Eye (tissue), 1 donor: ENCODE data around the gene TELO2.
"Not testable (repeated sequence)": the region's sequence is repeated elsewhere in the genome, so short reads cannot be mapped to it uniquely, and the experiment has no call there.

Experiments
- DNase-seq: peaks from one replicate; pipeline ENCODE4 v3.0.0-alpha.2; 2015

Gene TELO2

DNA sequence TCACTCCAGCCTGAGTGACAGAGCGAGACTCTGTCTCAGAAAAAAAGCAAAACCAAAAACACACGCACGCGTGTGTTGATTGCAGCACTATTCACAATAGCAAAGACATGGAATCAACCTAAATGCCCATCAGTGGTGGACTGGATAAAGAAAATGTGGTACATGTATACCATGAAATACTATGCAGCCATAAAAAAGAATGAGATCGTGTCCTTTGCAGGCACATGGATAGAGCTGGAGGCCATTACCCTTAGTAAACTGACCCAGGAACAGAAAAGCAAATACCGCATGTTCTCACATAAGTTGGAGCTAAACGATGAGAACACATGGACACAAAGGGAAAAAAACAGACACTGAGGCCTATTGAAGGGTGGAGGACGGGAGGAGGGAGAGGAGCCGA, 14.2 kb upstream of the TELO2 start:
- not testable (repeated sequence) for DNase-seq

DNA sequence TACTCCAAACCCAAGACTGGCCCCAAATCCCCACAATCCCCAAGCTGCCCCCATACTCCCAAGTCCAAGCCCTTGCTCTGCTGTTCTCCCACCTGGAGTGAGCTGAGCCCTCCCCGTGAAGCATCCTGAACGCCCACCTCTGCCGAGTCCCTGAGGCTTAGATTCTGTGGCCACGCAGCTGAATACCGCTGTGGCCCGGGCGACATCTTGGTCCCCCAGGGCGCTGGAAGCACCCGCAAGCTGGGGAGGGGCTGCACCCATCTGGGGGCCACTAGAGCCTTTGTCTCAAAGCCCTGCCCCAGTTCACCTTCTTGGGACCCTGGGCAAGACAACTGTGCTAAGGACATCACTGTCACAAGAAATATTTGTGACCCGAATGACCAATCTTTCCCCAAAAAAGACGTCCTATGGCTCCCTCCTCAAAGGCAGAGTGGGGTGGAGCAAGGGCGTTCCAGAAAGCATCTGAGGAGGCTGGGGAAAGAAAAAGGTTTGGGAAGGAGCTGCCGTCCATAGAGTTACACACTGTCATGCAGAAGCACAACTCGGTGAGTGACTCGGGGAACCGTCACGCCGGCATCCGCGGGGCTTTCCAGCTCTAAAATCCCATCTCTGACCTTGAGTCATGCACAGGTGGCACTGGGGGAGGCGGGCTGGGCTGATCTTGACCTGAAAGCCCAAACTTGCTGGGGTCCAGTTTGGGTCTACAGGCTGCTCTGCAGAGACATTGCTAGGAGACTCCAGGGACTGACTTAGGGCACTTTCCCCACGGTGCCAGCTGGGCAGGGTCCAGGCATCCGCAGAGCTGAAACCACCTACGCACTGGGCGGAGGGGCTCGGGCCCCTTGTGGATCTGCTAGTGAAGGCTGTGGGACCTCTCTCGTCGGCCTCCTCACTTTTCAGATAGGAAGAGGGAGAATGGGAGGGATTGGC, 11.0 kb upstream of the TELO2 start:
- no peak for DNase-seq

DNA sequence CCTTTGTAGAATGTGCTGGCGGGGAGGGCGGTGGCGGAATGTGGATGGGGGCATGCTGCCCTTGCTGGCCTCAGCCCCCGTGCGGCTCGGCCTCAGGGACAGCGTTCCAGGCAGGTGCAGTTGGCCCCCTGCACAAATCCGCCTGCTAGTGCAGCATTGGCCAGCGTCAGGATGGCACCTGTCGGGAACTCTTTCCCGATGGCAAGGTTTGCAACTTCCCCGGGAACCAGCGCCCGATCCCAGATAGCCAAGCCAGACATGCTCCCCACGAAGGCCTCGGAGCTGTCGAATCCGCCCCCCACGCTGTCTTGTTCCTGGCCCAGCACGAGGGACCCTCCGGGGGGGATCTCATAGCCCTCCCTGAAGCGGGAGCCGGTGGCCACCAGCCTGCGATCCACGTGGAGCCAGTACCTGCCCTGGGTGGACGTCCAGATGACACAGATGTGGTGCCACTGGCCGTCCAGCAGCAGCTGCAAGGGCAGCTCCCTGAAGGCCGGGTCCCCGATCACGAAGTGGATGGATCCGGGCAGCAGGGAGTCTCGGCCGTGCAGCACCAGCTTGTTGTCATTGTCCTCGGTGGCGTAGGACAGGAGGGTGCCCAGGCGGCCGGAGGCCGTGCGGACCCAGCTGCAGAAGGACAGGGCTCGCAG, 7.2 kb upstream of the TELO2 start:
- DNase-seq = no peak

DNA sequence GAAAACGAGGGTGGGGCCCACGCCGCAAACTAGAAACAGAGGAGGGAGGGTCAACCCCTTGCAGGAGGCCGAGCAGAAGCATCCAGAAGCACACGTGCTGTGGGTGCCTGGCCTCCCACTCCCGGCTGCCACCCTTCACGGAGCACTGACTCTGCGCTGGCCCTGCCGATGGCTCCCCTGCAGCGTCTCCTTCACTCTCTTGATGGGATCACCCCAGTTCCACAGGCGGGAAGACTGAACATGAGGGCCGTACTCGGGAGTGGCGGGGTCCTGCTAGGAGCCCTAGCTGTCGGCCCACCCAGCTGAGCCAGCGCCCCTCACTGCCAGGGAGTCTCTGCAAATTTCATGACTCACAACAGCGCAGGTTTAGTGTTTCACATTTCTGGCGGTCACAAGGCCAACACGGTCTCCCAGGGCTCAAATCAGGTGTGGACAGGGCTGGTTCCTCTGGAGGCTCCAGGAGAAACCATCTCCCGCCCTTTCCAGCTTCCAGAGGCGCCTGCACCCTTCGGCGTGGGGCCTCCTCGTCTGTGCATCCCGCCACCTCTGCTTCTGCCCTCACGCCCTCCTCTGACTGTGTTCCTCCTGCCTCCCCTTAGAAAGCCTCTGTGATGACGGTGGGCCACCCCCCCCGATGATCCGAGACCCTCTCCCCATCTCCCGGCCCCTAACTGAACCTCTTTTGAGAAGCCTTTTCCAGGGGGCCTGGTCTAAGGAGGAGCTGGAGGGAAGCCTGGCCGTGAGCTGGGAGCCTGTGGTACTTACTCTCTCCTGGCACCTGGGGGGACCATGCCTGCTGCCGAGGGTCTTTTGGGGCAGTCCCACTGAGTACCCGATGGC, 6.4 kb upstream of the TELO2 start:
- no peak for DNase-seq

DNA sequence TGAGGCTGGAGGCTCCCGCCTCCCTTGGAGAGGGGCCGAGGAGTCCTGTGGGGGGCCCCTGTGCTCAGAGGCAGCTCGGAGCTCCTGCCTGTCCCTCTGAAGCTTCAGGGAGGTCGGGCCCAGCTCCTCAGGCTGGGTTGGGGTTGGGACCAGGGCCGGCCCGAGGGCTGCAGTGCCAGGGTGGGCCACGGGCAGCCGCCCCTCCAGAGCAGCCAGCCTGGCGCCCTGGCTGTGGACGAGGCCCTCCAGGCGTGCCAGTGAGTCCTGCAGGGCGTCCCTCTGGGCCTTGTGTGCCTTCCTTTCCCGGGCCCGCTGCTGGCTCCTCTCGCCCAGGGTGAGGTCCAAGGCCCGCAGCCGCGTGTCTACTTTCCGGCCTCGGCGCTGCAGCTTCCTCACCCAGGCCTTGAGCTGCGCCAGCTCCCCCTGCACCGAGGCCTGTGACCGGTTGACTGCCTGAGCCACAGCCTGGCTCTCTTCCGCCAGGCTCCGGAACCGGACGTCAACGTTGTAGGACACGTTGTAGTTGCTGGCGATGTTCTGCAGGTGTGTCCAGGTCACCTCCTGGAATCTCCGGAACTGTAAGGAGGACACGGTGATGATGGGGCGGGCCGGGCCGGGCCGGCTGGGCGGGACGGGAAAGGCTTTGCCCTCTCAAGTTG, 5.6 kb upstream of the TELO2 start:
- no peak for DNase-seq

DNA sequence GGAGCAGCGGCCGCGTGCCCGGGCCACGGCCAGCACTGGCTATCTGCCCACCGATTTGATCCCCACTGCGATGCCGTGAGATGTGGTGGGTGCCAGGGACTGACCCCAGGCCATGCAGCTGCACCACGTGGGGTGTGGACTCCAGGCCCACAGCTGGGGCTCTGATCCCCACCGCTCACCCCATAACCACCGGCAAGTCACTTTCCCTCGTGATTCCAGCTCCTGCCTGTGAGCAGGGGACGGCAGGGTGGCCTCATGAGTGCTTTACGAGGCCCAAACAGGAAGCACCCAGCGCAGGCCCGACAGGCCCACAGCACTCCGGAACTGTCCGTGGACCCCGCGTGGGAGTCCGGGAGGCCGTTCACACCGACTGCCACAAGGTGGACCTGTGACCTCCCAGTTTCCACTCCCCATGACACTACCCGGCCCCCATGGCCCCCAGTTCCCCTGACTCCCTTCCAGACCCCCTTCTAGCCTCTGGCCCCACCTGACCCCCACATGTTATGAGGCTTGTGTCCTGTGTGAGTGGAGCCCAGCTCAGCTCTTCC, 5.0 kb upstream of the TELO2 start:
- DNase-seq = no peak

DNA sequence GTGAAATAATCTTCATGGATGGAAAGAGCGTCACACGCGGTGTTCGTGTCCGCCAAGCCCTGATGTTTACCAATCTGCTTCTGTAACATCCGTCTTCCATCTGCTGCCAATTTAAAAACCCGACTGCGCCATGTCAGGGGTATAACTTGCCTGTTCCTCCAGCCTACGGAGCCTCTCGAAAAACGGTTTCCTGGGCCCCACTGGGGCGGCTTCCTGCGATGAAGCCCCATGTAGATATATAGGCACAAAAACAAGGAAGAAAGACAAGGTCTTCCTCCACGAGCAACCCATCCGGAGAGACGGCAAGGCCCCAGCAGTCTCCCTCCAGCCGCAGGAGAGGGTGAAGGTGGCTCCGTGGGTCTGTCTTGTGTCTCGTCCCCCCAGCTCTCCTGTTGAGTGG, 4.5 kb upstream of the TELO2 start, which contains the start of gene PTX4:
PTX4 (minus strand) TSS at position 326 of the 400 bp plus-strand sequence; CDS start at position 291, 35 bp downstream.
- DNase-seq = no peak

DNA sequence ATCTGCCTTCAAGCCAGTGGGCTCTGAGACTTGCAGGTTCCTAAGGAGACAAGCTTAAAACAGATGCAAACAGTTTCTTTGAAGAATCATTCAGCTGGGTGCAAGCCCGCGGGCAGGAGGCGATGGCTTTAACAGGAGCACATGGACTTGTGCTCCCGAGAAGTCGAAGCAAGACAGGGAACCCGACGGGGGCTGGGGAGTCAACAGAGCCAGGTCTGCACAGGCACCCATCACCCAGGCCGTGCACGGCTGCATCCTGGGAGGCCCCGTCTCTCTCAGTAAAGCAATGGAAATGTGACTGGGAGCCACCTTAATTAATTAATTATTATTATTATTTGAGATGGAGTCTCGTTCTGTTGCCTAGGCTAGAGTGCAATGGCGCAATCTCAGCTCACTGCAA, 4.1 kb upstream of the TELO2 start:
- DNase-seq = no peak

DNA sequence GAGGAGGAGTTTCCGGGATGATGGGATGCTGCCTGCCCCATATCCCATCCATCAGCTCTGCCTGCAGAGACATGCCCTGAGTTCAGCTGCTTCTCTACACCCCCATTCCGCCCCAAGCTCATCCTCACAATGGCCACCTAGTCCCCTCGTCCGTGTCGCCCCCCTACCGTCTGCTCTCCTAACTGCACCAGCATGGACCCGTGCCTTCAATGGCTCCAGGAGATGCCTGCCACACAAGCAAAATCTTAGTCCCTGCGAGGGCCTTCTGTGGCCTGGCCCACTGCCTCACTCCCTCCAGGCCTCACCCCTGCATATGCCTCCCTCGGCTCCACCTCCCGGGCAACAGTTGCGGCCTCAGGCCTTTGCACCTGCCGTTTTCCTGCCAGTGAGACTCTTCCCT, 1.8 kb upstream of the TELO2 start:
- no peak for DNase-seq

DNA sequence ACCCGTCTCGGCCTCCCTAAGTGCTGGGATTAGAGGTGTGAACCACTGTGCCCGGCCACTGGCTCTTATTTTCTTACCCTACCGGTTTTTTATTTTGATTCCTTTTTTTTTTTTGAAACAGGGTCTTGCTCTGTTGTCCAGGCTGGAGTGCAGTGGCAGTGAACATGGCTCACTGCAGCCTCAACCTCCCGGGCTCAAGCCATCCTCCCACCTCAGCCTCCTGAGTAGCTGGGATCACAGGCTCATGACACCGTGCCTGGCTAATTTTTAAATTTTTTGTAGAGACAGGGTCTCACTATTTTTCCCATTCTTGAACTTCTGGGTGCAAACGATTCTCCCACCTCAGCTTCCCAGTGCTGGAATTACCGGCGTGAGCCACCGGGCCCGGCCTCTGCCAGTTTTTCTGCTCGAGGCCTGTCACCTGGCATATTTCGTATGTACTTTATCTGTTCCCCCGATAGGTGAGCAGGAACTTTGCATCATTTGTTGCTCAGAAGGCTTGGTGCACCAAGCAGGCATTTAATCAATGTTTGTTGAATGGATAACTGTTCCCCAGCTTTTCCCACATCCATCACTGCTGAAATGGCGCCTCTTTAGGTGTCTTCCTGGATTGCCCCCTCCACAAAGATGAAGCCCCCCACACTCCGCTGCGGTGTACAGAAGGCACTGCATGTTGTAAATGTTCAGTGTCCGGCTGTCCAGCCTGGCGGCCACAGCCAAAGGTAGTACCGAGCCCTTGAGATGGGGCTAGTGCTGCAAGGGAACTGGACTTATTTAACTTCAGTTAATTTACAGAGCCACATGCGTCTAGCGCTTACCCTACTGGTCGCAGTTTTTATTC, 858 bp upstream of the TELO2 start:
- DNase-seq = no peak

DNA sequence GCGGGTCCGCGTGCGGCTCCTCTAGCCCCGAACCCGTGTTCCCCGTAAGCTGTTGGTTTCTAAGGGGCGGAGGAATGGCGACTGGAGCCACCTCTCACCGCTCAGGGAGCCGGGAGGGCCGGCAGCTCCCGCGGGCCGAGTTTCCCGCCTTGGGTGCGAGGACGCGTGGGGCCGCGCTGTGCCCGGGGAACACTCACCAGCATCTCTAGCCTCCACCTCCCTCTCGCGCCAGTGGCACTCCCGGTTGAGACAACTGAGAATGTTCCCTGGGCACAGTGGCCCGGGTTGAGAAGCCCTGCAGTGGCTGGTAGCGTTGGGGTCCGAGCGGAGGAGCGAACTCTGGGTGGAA, 560 bp downstream of the TELO2 start:
- DNase-seq = no peak

DNA sequence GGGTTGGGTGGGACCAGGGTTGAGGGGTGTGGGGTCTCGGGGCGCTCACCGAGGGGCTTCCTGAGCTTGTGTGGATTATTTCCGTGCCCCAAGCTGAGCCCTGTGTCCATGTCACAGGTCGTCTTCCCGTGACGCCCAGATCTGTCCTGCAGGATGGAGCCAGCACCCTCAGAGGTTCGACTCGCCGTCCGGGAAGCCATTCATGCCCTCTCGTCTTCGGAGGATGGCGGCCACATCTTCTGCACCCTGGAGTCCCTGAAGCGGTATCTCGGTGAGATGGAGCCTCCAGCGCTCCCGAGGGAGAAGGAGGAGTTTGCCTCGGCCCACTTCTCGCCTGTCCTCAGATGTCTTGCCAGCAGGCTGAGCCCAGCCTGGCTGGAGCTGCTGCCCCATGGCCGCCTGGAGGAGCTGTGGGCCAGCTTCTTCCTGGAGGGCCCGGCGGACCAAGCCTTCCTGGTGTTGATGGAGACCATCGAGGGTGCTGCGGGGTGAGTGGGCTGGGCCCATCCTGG, 1.0 kb downstream of the TELO2 start:
- DNase-seq = no peak

DNA sequence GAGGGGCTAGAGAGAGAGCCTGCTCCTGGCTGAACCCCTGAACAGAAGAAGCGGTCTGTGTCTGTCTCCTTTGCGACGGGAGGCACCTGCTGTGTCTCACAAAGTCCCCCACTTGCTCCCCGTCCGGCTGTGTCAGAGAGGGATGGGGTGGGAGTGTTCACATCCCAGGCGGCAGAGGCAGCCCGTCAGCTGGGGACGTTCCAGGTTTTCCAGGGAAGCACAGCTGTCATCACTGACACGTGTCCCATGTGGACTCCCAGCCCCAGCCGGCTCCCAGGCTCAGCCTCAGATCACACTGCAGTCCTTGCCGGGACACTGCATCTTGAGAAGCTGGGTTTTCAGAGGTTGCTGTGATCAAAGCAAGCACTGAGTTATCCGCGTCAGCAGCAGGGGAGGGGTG, 1.6 kb downstream of the TELO2 start:
- no peak for DNase-seq

DNA sequence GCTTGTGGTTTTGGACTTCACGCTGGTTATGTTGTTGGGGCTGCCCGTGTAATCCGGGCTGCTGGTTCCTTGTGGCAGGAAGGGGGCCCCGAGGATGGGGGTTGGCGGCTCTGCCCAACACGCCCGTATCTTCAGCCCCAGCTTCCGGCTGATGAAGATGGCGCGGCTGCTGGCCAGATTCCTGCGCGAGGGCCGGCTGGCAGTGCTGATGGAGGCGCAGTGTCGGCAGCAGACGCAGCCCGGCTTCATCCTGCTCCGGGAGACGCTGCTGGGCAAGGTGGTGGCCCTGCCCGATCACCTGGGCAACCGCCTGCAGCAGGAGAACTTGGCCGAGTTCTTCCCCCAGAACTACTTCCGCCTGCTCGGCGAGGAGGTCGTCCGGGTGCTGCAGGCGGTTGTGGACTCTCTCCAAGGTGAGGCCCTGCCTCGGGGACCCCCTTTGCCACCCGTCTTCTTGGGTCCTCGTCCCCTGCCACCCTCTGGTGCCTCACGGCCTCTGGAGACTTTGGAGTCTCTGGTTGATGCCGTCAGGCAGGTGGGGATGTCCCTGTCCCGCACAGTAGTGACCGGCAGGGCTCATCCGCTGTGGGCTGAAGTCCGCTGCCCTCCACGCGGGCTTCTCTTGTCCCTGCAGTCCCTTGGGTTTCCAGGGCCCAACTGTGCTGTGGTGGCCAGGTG, 2.2 kb downstream of the TELO2 start:
- no peak for DNase-seq

DNA sequence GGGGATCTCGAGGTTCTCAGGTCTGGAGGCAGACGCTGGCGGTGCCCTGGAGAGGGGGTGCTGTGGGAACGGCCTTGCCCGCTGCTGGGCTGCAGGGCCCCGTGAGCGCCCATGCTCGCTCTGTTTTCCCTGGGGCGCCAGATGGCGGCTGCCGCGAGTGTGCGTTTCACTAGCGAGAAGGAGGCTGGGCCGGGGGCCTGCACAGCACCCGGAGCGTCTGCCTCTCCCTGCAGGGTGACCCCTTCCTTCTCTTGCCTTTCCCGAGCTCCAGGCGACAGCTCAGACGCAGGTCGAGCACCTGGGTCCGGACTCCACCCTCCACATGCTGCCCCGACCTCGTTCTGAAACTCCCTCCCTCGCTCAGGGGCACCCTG, 2.7 kb downstream of the TELO2 start:
- DNase-seq = no peak

DNA sequence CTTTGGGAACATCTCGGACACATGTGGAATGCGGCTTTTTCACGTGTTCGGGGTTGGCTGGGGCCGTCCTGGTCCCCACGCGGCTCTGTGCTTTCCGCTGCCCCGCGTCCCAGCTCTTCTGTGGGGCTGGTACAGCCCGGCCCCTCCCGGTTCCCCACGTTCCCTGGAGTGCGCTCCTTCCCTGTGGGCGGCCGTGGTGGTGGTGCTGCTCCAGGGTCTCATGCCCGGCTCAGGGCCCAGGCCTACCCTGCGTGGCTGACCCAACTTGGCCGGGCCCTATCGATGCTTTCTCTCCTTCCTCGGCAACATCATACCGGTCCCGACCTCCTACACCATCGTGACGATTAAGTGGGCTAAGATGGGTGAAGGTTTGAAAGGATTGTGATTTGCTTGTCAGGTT, 3.3 kb downstream of the TELO2 start:
- DNase-seq = no peak

DNA sequence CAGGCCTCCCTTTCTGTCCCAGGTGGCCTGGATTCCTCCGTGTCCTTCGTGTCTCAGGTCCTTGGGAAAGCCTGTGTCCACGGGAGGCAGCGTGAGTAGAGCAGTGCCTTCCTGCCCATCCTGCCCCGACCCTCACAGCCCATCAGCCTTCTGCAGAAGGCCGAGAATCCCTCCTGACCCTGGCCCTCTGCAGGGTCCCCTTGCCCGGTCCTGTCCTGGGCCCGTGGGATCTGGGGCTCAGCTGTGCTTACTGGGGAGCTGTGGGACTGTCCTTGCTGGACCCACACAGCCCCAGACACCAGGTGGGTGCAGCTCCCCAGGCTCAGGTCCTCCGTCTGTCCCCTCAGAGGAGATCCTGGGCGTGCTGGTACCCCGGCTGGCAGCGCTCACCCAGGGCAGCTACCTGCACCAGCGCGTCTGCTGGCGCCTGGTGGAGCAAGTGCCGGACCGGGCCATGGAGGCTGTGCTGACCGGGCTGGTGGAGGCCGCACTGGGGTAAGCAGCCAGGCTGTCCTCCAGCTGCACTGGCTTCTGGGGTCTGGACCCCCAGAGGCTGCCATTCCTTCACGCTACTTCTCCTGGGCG, 3.9 kb downstream of the TELO2 start:
- no peak for DNase-seq

DNA sequence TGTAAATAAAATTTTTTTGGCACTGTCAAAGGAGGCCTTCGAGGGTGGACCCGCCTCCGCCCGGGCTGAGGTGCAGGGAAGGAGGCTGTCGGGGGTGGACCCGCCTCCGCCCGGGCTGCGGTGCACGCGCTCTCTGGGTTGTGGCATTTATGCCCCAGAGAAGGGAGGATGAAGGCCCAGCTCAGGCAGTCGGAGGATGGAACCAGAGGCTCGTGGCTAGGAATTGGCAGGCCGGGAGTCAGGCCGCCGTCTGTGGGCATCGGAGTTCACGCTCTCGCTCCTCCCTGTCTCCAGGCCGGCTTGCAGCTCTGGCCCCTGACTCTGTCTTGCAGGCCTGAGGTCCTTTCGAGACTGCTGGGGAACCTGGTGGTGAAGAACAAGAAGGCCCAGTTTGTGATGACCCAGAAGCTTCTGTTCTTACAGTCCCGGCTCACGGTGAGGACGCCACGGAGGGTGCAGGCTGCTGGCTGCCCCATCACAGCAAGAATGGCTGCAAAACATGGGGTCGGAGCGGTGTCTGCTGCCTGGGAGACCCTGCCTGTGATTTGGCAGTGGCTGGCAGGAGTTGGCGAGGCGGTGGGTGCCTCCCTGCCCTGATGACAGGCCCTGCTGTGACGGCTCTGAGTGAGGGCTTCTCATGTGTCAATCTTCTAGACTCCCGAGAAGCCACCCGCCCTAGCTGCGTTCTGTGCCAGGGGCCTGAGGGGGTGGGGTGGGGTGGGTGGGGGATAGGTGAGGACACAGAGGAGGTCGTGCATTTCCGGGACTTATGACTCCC, 5.9 kb downstream of the TELO2 start:
- DNase-seq = no peak

DNA sequence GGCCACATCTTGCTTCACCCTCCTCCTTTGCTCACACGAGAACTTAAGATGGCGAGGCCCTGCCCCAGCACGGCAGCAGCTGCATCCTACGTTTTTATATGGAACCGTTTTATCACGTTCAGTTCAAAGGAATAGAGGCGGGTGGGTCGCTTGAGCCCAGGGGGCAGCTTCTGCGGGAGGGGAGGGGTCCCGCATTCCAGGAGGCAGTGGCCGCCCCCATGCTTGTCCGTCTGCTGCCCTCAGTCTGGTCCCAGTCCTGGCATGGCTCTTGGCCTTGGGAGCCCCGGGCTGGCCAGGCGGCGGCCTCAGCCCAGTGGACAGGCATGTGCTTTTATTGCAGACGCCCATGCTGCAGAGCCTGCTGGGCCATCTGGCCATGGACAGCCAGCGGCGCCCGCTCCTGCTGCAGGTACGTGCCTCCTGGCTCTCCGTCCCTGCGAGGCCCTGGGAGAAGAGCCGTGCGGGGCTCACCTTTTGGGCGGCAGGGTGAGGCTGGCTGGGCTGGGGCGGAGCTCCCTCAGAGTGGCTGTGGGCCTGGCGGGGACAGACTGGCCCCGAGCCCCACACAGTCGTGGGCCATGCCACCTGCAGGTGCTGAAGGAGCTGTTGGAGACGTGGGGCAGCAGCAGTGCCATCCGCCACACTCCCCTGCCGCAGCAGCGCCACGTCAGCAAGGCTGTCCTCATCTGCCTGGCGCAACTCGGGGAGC, 6.8 kb downstream of the TELO2 start:
- no peak for DNase-seq
